Measurements from ENCODE around the gene SPDYE4. TPM values are rescaled to one million over a fixed set of nuclear protein-coding genes. Genes with fewer than 3 reads are reported as not detected.

Gene SPDYE4
- total RNA-seq, 1 experiment from 2014 or later = not detected

DNA sequence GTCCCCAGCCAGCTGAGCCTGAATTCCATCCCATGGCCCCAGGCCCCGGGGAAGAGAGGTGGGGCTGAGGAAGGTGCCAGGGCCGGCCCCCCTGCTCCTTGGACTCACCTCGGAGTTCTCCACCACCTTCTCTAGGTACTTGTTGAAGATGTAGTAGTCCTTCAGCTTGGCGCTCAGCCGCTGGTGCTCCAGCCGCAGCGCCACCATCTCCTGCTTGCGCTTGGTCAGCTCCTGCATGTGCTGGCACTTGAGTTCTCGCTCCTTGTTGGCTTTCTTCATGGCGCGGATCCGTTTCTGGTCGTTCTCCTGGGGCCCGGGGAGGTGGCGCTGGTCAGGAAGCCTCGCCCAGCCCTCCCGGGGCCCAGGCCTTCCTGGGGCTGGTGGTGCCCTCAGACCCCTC is 17.0 kb downstream of the SPDYE4 start:
- no peak for DNase-seq (ENCODE audit: low read depth)

DNA sequence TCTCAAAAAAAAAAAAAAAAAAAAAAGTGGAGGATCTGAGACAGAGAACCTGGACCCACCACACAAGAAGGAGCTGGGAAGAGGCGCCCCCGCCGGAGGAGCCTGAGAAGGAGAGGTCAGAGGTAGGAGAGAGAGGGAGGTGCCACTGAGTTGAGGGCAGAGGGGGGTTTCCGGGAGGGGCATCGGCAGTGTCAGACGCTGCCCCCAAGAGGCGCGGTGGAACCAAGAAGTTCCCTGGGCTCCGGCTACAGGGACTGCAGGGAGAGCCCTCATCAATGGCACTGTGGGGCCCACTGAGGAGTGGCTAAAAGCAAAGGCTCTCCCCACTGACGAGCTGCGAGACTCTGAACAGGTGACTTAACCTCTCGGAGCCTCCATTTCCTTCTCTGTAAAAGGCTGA is 17.9 kb downstream of the SPDYE4 start:
- DNase-seq (ENCODE audit: low read depth) = no peak

DNA sequence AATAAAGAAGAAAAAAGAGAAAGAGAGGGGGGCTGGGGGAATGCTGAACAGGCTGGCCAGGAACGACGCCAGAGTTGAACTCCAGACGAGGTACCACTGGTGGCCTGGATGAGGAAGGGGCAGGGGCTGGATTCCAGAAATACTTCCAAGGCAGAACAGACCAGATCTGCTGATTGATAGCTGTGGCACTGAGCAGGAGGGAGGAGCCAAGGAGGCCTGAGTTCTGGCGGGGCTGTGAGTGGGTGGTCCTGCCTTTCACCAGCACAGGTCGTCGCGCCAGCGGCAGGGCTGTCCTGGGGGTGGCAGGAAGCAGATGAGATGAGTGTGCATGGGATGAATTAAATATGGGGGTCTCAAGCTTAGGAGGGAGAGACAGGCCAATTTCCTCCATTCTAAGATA is 19.2 kb downstream of the SPDYE4 start:
- no peak for DNase-seq (ENCODE audit: low read depth)

DNA sequence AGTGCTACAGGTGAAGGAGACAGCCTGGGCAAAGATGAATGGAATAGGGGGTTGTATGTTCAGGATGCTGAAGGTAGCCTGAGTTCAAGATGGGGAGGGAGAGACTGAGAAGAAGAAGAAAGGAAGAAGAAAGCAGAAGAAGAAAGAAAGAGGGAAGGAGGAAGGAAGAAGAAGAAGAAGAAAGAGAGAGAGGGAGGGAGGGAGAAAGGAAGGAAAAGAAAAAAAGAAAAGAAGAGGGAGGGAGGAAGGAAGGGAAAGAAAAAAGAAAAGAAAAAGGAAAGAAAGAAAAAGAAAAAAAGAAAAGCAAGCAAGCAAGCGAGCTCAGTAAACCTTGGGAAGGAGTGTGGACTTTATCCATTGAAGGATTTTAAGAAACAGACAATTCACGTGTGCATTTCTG is 21.6 kb downstream of the SPDYE4 start:
- no peak for DNase-seq (ENCODE audit: low read depth)

DNA sequence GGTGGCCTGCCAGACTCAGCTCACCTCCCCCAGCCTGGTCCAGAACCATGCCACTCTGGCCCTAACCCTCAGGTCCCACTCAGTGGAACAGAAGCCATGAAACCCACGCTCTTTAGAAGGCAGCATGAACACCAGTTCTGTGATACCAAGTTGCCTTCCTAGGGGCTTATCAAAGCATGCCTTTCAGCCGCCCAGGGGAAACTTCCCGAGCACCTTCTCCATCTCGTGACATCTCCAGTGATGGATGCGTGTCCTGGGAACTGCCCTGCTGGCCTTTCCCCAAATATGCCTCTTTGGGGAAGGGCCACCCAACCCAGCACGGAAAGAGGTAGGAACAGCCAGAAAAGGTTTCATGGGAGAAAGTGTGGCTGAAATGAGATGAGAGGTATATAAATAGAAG is 22.0 kb downstream of the SPDYE4 start:
- no peak for DNase-seq (ENCODE audit: low read depth)

DNA sequence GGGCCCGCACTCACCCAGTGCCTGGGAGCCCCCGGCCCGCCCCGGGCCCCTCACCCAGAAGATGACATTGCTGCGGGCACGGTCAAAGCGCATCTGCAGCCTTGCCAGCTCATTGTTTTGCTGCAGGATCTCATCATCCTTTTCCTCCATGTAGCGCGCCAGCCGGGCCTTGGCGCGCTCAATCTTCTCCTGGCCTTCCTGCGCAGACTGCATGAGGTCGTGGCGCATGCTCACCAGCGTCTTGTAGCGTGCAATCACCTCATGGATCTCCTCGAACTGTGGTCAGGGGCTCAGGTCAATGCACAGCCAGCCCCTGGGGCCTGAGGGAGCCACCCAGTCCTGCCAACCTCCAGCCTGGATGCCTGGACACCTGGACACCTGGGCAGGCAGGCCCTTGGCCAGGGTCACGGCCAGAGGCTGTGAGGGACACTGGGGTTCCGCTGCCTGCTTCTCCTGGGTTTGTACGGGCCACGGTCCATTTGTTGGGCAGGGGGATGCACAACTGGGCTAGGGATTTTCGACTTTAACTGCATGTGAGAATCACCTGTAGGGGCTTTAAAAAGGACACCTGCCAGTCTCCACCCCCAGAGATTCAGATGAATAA is 22.9 kb downstream of the SPDYE4 start:
- no peak for DNase-seq (ENCODE audit: low read depth)

DNA sequence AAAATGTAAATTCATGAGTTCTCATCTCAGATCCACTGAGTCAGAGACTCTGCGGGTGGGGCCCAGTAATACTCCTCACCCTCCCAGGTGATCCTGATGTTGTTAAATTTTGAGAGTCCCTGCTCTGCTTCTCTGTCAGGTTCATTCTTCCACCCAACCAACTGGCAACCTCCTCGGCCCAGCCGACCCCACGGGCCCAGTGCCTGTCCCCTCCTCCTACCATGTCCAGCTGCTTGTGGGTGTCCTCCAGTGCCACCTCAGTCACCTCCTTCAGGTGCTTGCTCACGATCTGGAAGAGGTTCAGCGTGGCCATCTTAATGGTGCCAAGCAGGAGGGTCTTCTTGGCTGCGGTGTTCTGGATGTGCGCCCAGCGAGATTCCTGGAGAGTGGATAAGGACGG is 23.5 kb downstream of the SPDYE4 start:
- no peak for DNase-seq (ENCODE audit: low read depth)

DNA sequence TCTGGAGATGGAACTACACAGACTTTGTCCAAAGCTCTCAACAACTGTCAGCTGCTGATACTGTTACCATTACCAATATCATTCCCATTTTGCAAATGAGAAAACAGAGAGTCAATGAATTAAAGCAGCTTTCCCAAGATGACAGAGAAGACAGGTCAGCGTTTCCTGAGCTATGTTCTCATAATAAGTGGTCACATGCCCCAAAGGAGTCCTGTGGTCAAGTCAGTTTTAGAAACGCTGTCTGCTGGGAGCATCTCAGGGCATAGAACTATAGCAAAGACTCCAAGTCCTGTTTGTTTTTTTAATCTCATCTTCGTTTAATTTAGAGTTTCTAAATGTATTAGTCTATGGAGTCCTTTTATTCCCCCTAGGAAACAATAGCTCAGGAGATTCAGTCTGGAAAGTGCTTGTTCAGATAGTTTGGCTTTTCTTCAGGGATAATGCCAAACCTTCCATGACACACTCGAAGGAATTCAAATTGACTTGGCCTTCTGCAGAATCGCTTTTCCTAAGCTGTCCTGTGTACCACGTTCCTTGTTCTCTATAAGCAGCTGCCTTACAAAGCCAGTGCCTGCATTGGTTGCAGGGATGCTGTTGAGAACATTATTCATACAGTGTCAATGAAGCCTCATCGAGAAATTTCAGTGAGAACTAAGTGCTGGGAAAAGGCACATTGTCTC is 25.8 kb downstream of the SPDYE4 start:
- DNase-seq (ENCODE audit: low read depth) = no peak

DNA sequence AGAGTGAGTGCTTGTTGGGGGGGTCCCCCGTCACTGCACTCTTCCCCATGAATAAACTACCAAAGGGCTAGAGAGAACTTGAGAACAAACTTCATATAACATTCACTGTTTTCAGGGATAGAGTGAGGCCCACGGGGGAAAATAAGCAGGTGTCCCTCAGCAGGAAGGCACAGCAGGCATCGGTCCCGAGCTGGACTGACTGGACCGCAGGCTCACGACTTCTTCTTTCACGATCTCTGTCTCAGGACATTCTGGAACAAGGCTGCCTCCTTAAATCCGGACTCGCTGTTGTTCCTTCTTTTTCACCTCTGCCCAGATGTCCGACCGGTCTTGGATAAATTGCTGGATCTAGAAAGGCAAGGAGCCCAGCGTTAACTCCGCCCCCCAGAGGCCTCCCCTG is 28.5 kb downstream of the SPDYE4 start:
- DNase-seq (ENCODE audit: low read depth) = no peak

DNA sequence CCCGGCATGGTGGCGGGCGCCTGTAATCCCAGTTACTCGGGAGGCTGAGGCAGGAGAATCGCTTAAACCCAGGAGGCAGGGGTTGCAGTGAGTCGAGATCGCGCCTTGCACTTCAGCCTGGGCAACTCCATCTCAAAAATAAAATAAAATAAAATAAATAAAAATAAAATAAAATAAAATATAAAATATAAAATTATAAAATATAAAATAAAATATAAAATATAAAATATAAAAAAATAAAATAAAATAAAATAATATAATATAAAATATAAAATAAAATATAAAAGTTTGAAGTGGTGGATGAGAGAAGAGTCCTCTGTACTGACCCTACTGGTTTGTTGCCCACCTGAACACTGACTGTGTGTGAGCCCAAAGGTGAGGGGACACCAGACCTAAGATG is 28.9 kb downstream of the SPDYE4 start:
- DNase-seq (ENCODE audit: low read depth) = no peak

DNA sequence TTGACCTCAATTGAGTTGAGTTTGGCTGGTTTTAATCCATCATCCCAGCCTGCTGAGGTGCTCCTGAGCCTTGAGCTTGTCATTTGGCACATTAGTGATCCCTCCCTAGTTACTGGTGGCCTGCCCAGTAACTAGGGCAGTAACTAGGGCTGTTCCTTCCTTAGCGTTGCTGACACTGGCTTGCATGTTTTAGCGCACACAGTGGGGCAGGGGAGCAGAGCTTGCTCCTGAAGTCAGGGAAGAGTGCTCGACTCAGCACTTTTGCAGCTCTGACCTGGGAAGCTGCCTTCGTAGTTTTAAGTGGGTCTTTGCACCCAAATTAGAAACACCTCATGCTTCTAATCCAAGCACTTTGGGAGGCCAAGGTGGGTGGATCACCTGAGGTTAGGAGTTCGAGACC is 29.4 kb downstream of the SPDYE4 start:
- DNase-seq (ENCODE audit: low read depth) = no peak

DNA sequence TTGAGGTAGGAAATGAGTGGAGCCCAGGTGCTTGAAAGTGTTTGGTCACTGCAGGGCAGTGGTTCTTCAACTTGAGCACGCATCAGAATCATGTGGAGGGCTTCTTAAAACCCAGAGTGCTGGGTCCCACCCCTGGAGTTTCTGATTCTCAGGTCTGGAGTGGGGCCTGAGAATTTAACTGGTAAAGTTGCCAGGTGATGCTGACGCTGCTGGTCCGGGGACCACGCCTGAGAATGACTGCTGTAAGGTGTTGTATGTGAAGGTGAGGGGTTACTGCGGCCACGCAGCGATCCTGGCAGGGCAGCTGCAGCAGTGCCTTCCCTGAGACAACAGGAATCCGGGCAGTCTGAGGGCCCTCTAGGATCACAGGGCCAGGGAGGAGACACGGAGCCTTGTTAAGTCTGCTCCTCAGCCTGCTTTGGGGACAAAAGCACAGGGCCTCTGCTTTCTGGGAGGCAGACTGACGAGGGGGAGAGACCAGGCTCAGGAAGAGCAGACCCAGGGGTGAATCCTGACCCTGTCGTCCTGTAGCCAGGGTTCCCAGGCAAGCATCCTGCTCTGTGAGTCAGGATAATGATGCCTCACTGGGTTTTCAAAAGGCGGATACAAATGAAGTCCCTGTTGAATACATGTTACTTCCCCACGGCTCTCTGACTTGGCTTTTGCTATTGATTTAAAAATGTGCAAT is 30.0 kb downstream of the SPDYE4 start:
- DNase-seq (ENCODE audit: low read depth) = no peak

DNA sequence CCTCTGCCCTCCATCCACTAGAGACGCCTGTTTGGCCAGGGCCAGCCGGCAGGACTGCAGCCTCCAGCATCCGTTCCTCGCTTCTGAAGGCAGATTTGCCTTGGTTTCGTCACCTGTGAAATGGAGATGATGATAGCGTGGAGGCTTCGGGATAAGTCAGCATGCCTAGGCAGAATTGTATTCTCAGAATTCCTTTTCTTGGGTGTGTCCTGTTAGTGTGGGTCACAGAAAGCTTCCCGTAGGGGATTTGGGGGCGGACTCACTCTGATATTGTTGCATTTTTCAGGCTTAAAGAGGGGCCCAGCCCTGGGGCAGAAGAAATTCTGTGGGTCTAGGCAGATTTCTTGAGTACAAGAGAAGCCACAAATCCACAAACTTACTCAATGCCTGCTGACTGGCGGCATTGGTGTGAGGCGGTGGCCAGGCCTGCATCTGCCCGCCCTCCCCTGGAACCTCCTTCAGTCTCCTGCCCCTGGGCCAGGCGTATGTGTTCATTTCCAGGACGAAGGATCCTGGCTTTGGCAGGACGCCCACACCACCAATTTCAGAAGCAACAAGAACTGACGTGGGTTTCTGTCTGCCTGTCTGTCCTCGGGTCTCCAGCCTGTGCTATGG is 31.3 kb downstream of the SPDYE4 start:
- DNase-seq (ENCODE audit: low read depth) = peak; percentile 6

DNA sequence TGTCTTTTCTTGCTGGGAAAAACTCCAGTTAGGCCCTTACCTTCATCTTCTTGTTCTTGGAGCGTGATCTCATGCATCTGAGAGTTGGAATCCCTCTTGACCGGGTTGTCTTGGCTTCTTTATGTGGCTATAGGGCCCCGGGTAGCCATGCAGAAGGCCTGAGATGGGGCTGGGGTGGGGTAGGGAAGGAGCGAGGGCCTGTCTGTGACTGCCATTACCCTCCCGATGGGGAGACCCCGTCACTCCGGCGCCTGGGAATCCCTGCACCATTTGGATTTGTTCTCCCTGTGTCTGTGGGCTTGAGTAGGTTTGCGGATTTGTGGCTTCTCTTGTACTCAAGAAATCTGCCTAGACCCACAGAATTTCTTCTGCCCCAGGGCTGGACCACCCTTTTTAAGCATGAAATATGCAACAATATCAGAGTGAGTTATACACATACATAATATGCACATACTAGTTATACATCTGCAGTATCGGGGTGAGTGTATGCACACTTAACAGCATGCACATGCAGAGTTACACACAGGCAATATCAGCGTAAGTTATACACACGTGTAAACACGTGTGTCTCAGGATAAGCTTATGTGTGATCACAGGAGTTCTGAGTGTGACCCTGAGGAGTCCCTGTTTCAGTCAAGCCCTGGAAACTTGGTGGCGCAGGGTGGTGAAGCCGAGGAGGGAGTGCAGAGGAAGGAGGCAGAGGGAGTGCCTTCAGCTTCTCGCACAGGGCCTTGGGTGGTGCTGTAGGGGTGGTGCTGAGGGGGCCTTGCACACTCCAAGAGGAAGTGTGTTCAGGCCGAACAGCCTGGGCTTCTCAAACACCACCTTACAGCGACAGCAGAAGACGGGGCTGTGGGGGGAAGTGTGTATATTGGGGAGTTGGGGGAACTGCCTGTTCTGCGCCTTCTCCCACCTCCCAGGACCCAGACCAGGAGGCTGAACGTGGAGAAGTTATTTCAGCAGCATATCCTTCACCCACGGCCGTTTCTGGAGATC is 32.2 kb downstream of the SPDYE4 start:
- no peak for DNase-seq (ENCODE audit: low read depth)

DNA sequence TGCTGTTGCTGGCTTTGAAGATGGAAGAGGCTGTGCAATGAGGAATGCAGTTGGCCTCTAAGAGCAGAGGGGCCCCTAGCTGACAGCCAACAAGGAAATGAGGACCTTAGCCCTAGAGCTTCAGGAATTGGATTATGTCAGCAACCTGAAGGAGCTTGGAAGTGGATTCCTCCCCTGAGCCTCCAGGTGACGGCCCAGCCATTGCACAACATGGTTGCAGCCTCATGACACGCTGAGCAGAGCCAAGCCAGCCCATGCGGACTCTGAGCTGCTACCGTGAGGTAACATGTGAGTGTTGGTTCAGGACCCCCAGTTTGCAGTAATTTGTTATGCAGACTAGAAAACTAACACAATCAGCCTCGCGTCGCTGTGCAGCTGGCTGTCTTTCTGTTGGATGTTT is 33.9 kb downstream of the SPDYE4 start:
- no peak for DNase-seq (ENCODE audit: low read depth)

DNA sequence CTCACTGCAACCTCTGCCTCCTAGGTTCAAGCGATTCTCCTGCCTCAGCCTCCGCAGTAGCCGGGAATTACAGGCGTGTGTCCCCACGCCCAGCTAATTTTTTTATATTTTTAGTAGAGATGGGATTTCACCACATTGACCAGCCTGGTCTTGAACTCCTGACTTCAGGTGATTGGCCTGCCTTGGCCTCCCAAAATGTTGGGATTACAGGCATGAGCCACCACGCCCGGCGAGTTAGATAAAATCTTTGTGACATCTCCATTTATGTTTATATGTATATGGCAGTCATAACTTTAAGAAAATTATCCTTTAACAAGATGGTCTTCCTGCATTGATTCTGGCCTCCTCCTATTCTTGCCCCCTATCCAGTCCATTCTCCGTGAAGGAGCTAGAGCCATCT is 37.8 kb downstream of the SPDYE4 start:
- DNase-seq (ENCODE audit: low read depth) = no peak

DNA sequence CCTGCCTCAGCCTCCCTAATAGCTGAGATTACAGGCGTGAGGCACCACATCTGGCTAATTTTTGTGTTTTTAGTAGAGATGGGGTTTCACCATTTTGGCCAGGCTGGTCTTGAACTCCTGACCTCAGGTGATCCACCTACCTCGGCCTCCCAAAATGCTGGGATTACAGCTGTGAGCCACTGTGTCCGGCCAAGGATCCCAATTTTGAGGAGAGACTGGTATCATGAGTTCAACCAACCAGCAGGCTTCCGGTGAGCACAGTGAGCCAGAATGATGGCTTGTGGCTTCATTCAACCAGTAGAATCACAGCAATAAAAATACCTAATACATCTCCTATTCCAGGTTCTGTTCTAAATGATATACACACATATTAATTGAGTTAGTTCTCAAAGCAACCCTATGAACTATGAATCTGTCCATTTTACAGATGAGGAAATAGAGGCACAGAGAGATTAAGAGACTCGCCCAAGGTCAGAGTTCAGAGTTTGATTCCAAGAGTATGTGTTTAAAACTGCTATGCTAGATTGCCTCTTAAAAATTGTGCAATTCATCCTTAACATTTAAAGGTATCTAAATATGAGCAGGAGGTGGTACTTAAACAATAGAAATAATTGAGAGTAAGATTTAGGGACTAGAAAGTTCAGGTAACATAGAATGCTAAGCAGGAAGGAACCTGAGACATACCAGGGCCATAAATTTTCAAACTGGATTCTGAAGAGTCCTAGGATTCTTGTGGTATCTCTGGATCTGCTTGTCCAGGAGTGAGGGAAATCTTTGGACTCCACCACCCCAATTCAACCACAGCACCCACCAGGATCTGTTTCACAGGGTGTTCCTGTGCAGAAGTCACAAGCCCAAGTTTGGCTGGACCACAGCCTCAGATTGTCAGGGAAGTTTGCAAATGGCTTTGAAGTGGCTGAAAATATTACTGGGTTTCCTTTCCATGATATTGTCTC is 38.8 kb downstream of the SPDYE4 start:
- no peak for DNase-seq (ENCODE audit: low read depth)

DNA sequence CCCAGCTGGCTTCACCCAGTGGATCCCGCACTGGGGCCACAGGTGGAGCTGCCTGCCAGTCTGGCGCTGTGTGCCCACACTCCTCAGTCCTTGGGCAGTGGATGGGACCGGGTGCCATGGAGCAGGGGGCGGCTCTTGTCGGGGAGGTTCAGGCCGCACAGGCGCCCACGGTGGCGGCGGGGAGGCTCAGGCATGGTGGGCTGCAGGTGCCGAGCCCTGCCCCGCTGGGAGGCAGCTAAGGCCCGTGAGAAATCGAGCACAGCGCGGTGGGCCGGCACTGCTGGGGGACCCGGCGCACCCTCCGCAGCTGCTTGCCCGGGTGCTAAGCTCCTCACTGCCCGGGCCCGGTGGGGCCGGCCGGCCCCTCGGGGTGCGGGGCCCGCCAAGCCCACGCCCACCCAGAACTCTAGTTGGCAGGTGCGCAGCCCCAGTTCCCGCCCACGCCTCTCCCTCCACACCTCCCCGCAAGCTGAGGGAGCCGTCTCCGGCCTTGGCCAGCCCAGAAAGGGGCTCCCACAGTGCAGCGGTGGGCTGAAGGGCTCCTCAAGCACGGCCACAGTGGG is 40.3 kb downstream of the SPDYE4 start:
- DNase-seq (ENCODE audit: low read depth) = no peak

DNA sequence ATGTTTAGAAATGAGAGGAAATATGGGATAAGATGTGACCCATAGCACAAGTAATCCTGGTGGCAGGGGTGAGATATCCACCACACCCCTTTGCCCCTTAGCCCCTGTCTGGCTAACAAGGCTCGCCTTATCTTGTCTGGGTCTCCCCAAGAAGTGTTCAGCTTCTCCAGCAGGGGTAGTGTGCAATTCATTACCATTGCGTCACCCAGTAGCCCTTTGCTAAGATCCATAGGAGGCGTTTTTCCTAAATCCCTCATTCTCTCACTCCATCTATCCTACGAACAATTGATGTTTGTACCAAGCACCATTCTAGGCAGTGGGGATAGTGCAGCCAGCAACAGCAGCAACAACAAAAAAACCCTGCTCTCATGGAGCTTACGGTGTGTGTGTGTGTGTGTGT is 44.5 kb downstream of the SPDYE4 start:
- no peak for DNase-seq (ENCODE audit: low read depth)

DNA sequence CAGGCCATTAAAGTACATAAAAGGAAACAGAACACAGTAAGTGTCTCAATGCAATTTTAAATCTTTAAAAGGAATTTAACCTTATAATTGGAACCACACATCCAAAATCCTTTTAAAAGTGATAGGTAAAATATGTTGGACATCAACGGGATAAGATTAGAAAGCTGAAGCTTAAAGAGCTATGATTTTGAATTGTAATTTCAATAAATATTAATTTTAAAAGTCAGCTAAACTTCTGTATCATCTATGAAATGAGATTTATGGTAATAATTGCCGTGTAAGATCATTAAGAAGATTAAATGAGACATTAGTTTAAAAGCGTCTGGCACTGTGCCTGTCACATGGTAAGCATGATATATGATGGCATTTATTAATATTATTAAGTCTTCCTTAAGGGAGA is 45.0 kb downstream of the SPDYE4 start:
- no peak for DNase-seq (ENCODE audit: low read depth)

All from RPMI7951 (cell line).